ENCODE data around the gene KLK2. TPM values are rescaled to one million over a fixed set of nuclear protein-coding genes. Genes with fewer than 3 reads are reported as not detected.

Gene KLK2
- total RNA-seq, 1 donor from 2014 or later, result not detected

DNA sequence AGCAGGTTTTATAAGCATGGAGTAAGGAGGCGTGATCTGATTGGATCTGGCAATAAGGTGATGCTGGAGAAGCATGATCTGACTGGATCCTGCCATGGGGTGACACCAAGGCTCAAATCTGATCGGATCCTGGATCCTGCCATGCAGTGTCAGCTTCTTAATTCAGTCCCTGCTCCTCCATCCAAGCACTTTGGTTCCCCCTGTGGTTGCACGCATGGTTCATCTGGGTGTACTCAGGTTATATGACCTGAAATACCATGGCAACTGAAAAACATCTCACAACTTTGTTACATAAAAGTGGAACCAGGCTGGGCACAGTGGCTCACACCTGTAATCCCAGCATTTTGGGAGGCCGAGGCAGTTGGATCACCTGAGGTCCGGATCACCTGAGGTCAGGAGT, 55.6 kb downstream of the KLK2 start:
- Mint-ChIP-seq H3K27me3 (ENCODE audit: unreplicated experiment) (no peaks in the 10 kb centered on the region), H3K4me3 (ENCODE audit: unreplicated experiment) (no peak overlapping the region), H3K4me1 (ENCODE audit: unreplicated experiment) (no peaks in the 10 kb centered on the region), H3K27ac (ENCODE audit: unreplicated experiment) (no peak overlapping the region), H3K36me3 (ENCODE audit: low read depth, unreplicated experiment) (no peaks in the 10 kb centered on the region), H3K9me3 (ENCODE audit: unreplicated experiment) (no peaks in the 10 kb centered on the region)
- no peak for DNase-seq (ENCODE audit: low spot score)
- TF ChIP-seq, protein P1, sequence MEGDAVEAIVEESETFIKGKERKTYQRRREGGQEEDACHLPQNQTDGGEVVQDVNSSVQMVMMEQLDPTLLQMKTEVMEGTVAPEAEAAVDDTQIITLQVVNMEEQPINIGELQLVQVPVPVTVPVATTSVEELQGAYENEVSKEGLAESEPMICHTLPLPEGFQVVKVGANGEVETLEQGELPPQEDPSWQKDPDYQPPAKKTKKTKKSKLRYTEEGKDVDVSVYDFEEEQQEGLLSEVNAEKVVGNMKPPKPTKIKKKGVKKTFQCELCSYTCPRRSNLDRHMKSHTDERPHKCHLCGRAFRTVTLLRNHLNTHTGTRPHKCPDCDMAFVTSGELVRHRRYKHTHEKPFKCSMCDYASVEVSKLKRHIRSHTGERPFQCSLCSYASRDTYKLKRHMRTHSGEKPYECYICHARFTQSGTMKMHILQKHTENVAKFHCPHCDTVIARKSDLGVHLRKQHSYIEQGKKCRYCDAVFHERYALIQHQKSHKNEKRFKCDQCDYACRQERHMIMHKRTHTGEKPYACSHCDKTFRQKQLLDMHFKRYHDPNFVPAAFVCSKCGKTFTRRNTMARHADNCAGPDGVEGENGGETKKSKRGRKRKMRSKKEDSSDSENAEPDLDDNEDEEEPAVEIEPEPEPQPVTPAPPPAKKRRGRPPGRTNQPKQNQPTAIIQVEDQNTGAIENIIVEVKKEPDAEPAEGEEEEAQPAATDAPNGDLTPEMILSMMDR (IDR thresholded peaks at IDR 0.05; ENCODE audit: unreplicated experiment), result no peak

Other genes with a start within 250 kb of the KLK2 start
- gene SYT3, start 233.6 kb upstream of the KLK2 start, total RNA-seq (ENCODE audit: unreplicated experiment), result 0.15 TPM
- gene C19orf81, start 224.0 kb upstream of the KLK2 start, total RNA-seq (ENCODE audit: unreplicated experiment), result not detected
- gene SHANK1, start 153.6 kb upstream of the KLK2 start, total RNA-seq (ENCODE audit: unreplicated experiment), result 6.5 TPM
- gene CLEC11A, start 150.1 kb upstream of the KLK2 start, total RNA-seq (ENCODE audit: unreplicated experiment), result 37.3 TPM
- not detected for gene GPR32, start 103.0 kb upstream of the KLK2 start, total RNA-seq (ENCODE audit: unreplicated experiment)
- gene ACP4, start 83.0 kb upstream of the KLK2 start, total RNA-seq (ENCODE audit: unreplicated experiment), result not detected
- gene KLK1, start 49.7 kb upstream of the KLK2 start, total RNA-seq (ENCODE audit: unreplicated experiment), result 2.7 TPM
- not detected for gene KLK15, start 39.9 kb upstream of the KLK2 start, total RNA-seq (ENCODE audit: unreplicated experiment)
- not detected for gene KLK3, start 18.5 kb upstream of the KLK2 start, total RNA-seq (ENCODE audit: unreplicated experiment)
- not detected for gene KLK4, start 38.0 kb downstream of the KLK2 start, total RNA-seq (ENCODE audit: unreplicated experiment)
- gene KLK5, start 79.6 kb downstream of the KLK2 start, total RNA-seq (ENCODE audit: unreplicated experiment), result not detected
- gene KLK6, start 96.2 kb downstream of the KLK2 start, total RNA-seq (ENCODE audit: unreplicated experiment), result 0.67 TPM
- gene KLK7, start 110.5 kb downstream of the KLK2 start, total RNA-seq (ENCODE audit: unreplicated experiment), result not detected
- not detected for gene KLK8, start 128.2 kb downstream of the KLK2 start, total RNA-seq (ENCODE audit: unreplicated experiment)
- 11.1 TPM for gene KLK10, start 146.3 kb downstream of the KLK2 start, total RNA-seq (ENCODE audit: unreplicated experiment)
- gene KLK11, start 153.2 kb downstream of the KLK2 start, total RNA-seq (ENCODE audit: unreplicated experiment), result not detected
- gene KLK12, start 161.6 kb downstream of the KLK2 start, total RNA-seq (ENCODE audit: unreplicated experiment), result not detected
- 0.67 TPM for gene KLK13, start 191.7 kb downstream of the KLK2 start, total RNA-seq (ENCODE audit: unreplicated experiment)
- not detected for gene KLK14, start 209.4 kb downstream of the KLK2 start, total RNA-seq (ENCODE audit: unreplicated experiment)
- 5.4 TPM for gene CTU1, start 235.0 kb downstream of the KLK2 start, total RNA-seq (ENCODE audit: unreplicated experiment)

Data from endothelial cell (in vitro differentiated cells).